ENCODE measurements around the gene KANSL1L. TPM values are rescaled to one million over a fixed set of nuclear protein-coding genes. Genes with fewer than 3 reads are reported as not detected.

The KANSL1L gene
- total and polyA plus RNA-seq, 2 donors (not counting 1 experiment from before 2014, with no cell fraction given): 7.3 to 26.1 TPM

DNA sequence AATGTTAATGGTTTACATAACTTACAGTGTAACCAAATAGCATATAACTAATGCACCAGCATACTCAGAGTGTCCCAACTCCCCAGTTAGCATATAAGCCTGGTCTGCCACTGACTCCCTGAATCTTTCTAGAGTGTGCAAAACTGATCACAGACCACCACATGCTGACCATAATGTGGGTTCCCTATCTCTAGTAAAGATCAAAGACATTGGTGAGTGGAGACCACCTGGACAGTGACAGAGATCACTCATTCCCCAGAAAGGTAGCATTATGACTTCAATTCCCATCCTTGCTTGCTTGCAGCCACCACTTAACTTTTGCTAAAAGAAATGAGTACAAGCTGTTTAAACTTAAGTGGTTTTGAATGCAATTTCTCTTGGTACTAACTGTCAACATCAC, 39.0 kb downstream of the KANSL1L start:
- H3K4me3 ChIP-seq (replicated peaks in 1 of 4; ENCODE audit: control extremely low read depth in 1 of 4, insufficient read depth in 1 of 4, low read depth in 3 of 4, low read length in 4 of 4): no peak overlapping the region
- H3K27ac ChIP-seq (ENCODE audit: insufficient read depth, low read length): no peak overlapping the region
- DNase-seq (ENCODE audit: low read depth in 2 of 2): no peak
- no peaks in the 10 kb centered on the region for H3K36me3 ChIP-seq (ENCODE audit: control insufficient read depth, insufficient read depth, low read length)
- no peaks in the 10 kb centered on the region for H3K79me2 ChIP-seq (ENCODE audit: control insufficient read depth, insufficient read depth, low read length)
- no peaks in the 10 kb centered on the region for H3K9me3 ChIP-seq (ENCODE audit: control insufficient read depth, insufficient read depth, low read depth, low read length)
- no peaks in the 10 kb centered on the region for H3K27me3 ChIP-seq (ENCODE audit: control insufficient read depth, insufficient read depth, low read length)
- H3K4me1 ChIP-seq (ENCODE audit: control insufficient read depth, extremely low read depth, insufficient read depth, low read length): no peaks in the 10 kb centered on the region
- no peak for TF ChIP-seq EZH2 (IDR thresholded peaks at IDR 0.05; ENCODE audit: low read length, missing control alignments)
- no peak for TF ChIP-seq CTCF (conservative IDR thresholded peaks at IDR 0.05 in 1 of 2, IDR thresholded peaks at IDR 0.05 in 1 of 2; ENCODE audit: low read depth in 1 of 2, low read length in 2 of 2)
- no peak overlapping the region for H3K9ac ChIP-seq (ENCODE audit: insufficient read depth, low read length)
- H4K20me1 ChIP-seq (ENCODE audit: control insufficient read depth, extremely low read depth, insufficient read depth, low read length): no peaks in the 10 kb centered on the region
- H3K4me2 ChIP-seq (ENCODE audit: extremely low read depth, insufficient read depth, low read length): no peak overlapping the region
- H2AFZ ChIP-seq (ENCODE audit: low read length): no peak overlapping the region

- no peak overlapping the region for H3K27ac ChIP-seq (ENCODE audit: insufficient read depth, low read length)
- H3K36me3 ChIP-seq (ENCODE audit: control insufficient read depth, insufficient read depth, low read length): no peaks in the 10 kb centered on the region
- no peak overlapping the region for H3K9ac ChIP-seq (ENCODE audit: insufficient read depth, low read length)
- no peaks in the 10 kb centered on the region for H3K4me1 ChIP-seq (ENCODE audit: control insufficient read depth, extremely low read depth, insufficient read depth, low read length)
- no peaks in the 10 kb centered on the region for H3K9me3 ChIP-seq (ENCODE audit: control insufficient read depth, insufficient read depth, low read depth, low read length)
- no peak overlapping the region for H3K4me2 ChIP-seq (ENCODE audit: extremely low read depth, insufficient read depth, low read length)
- TF ChIP-seq EZH2 (IDR thresholded peaks at IDR 0.05; ENCODE audit: low read length, missing control alignments) (no peak), CTCF (conservative IDR thresholded peaks at IDR 0.05 in 1 of 2, IDR thresholded peaks at IDR 0.05 in 1 of 2; ENCODE audit: low read depth in 1 of 2, low read length in 2 of 2) (no peak)
- H3K79me2 ChIP-seq (ENCODE audit: control insufficient read depth, insufficient read depth, low read length): no peaks in the 10 kb centered on the region
- DNase-seq (ENCODE audit: low read depth in 2 of 2): peak; percentile 3
- H2AFZ ChIP-seq (ENCODE audit: low read length): no peak overlapping the region
- H4K20me1 ChIP-seq (ENCODE audit: control insufficient read depth, extremely low read depth, insufficient read depth, low read length): no peaks in the 10 kb centered on the region
- H3K4me3 ChIP-seq (replicated peaks in 1 of 4; ENCODE audit: control extremely low read depth in 1 of 4, insufficient read depth in 1 of 4, low read depth in 3 of 4, low read length in 4 of 4): no peak overlapping the region
- no peaks in the 10 kb centered on the region for H3K27me3 ChIP-seq (ENCODE audit: control insufficient read depth, insufficient read depth, low read length)
Observed at GRCh38 chr2:210128961-210129360, 42.2 kb downstream of the KANSL1L start.

- Histone ChIP-seq H3K4me1 (ENCODE audit: control insufficient read depth, extremely low read depth, insufficient read depth, low read length) (no peaks in the 10 kb centered on the region), H2AFZ (ENCODE audit: low read length) (no peak overlapping the region), H3K36me3 (ENCODE audit: control insufficient read depth, insufficient read depth, low read length) (no peaks in the 10 kb centered on the region), H3K9ac (ENCODE audit: insufficient read depth, low read length) (no peak overlapping the region), H3K27ac (ENCODE audit: insufficient read depth, low read length) (no peak overlapping the region), H3K4me2 (ENCODE audit: extremely low read depth, insufficient read depth, low read length) (no peak overlapping the region), H3K9me3 (ENCODE audit: control insufficient read depth, insufficient read depth, low read depth, low read length) (no peaks in the 10 kb centered on the region), H4K20me1 (ENCODE audit: control insufficient read depth, extremely low read depth, insufficient read depth, low read length) (no peaks in the 10 kb centered on the region), H3K27me3 (ENCODE audit: control insufficient read depth, insufficient read depth, low read length) (no peaks in the 10 kb centered on the region), H3K4me3 (replicated peaks in 1 of 4; ENCODE audit: control extremely low read depth in 1 of 4, insufficient read depth in 1 of 4, low read depth in 3 of 4, low read length in 4 of 4) (no peak overlapping the region), H3K79me2 (ENCODE audit: control insufficient read depth, insufficient read depth, low read length) (no peaks in the 10 kb centered on the region)
- no peak for DNase-seq (ENCODE audit: low read depth in 2 of 2)
- TF ChIP-seq CTCF (conservative IDR thresholded peaks at IDR 0.05 in 1 of 2, IDR thresholded peaks at IDR 0.05 in 1 of 2; ENCODE audit: low read depth in 1 of 2, low read length in 2 of 2): no peak
- no peak for TF ChIP-seq EZH2 (IDR thresholded peaks at IDR 0.05; ENCODE audit: low read length, missing control alignments)
Observed at GRCh38 chr2:210113614-210114235, 57.5 kb downstream of the KANSL1L start.

Data from fibroblast of lung (primary cell).